NCI-H345 treated with DMSO at 0.1 percent for 48 hours (cell line): Measurements from ENCODE around the gene C5orf52.
"Not testable (repeated sequence)": the region's sequence is repeated elsewhere in the genome, so short reads cannot be mapped to it uniquely, and the experiment has no call there.

Source experiments
- DNase-seq: peaks from one replicate; lab custom pipeline; 2025; ENCODE audit not compliant: unreplicated experiment; lab: John Stamatoyannopoulos, UW

The C5orf52 gene

GRCh38 chr5:157719245-157719644 is 47.9 kb downstream of the C5orf52 start:
- no peak for DNase-seq

- DNase-seq = no peak
These were observed 49.8 kb downstream of the C5orf52 start for GRCh38 chr5:157721159-157721558.

GRCh38 chr5:157722895-157723294 is 51.6 kb downstream of the C5orf52 start:
- not testable (repeated sequence) for DNase-seq

GRCh38 chr5:157726607-157727006 is 55.3 kb downstream of the C5orf52 start:
- not testable (repeated sequence) for DNase-seq

DNA sequence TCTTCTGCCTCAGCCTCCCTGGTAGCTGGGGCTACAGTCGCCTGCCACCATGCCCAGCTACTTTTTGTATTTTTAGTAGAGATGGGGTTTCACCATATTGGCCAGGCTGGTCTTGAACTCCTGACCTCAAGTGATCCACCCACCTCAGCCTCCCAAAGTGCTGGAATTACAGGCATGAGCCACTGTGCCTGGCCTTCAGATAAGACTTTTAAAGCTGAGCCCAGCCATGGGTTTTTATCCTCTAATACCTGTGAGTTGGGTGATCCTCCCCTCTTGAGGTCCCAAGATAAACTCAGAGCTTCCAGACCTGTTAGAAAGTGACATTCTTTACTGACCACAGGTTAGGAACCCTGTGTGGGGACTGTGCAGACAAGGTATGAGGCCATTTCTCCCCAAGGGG is 56.5 kb downstream of the C5orf52 start:
- not testable (repeated sequence) for DNase-seq
